HG03342 (cell line): ENCODE data around the gene CSF1R.

Source experiments
- ATAC-seq: cut with Tn5 transposase; IDR thresholded peaks from one replicate; pipeline ENCODE4 v1.9.1; 2021; ENCODE audit warnings: mild to moderate bottlenecking, moderate library complexity; ENCODE audit not compliant: unreplicated experiment

The CSF1R gene

DNA sequence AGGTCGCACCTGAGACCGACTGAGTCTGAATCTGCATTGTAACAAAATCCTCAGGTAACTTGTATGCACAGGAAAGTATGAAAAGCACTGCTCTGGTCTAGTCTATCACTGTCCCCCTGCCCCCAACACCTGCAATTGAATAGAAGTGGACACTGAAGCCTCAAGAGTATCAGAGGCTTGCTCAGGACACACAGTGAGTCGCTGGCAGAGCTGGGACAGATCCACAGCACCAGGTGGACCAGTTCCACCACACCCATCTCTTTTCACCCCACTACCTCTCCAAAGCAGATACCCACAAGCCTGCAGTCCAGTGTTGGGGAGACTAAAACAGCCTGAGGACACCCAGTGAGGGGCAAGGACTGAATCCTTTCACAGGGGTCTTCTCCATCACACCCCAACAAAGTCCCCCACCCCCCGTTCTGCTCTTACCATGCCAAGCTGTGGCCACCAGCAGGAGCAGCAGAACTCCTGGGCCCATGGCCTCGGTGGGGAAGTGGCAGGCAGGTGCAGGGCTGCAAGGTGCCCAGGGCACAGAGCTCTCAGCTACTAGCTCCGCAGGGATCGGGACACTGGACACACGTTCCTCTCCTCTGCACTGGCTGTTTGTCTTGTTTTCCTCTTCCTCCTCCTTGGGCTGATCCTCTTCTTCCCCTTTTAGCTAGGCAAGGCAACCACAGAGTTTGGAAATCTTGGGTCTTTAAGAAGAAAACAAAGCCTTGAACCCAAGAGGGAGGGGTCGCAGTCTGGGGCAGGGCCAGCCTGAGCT lies at the start of gene CSF1R:
TSS of gene CSF1R (minus strand) at position 605 of the 766 bp plus-strand sequence. CDS start at position 478, 127 bp downstream.
- no peak for ATAC-seq

- ATAC-seq: no peak
These were observed 49.4 kb upstream of the CSF1R start for GRCh38 chr5:150135557-150136304.

DNA sequence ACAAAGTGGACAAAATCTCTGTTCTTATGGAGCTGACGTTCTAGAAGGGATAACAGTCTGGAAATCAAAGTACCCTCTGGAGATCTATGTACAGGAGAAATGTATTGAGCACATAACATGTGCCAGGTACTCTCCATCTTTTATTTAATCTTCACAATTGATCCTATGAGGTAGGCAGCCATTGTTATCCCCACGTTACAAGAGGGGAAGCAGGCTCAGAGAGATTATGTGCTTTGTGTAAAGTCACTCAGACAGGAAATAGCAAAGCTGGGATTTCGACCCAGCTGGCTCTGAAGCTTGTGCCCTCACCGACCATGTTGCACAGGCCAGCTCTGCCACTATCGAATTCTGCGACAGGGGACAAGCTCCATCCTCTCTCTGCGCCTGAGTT lies 47.8 kb upstream of the CSF1R start:
- no peak for ATAC-seq

- ATAC-seq: no peak
These were observed 47.3 kb upstream of the CSF1R start for GRCh38 chr5:150133581-150134197.

DNA sequence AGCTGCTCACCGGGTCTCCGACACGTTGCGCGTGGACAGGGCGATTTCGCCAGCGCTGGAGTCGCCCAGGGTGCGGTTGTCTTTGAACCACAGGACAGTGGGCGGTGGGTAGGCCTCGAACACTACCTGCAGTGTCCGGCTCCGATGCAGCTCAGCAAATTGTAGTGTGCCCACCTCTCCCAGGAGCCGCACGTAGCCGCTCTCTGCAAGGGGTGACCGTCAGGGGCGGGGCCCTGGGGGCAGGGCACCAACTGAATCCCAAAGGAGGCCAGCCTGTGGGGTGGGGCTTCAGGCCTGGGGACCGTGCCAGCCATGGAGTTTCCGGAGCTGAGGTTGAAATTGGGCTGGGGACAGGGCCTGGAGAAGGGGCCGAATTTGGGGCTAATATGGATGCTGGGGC lies 46.4 kb upstream of the CSF1R start:
- no peak for ATAC-seq

- no peak for ATAC-seq
These were observed 45.8 kb upstream of the CSF1R start for GRCh38 chr5:150131978-150132694.

- ATAC-seq: no peak
These were observed 45.1 kb upstream of the CSF1R start for GRCh38 chr5:150131461-150131860.

DNA sequence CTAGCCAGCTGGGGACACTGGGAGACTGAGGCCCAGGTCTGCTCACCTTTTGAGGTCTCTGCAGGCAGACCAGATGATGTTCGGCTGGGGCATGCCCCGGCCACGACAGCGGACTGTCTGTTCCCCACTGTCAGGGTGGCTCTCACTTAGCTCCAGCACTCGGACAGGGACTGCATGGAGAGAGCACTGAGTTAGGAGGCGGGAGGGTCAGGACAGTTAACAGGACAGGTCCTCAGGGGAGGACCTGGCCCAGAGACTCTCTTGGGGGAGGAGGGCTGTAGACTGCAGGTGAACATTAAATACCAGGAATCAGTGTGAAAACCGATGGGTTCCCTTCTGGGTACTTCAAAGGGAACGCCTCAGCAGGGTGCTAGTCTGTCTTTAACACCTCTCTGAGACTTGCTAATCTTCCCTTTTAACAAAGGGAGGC lies 44.2 kb upstream of the CSF1R start:
- no peak for ATAC-seq

DNA sequence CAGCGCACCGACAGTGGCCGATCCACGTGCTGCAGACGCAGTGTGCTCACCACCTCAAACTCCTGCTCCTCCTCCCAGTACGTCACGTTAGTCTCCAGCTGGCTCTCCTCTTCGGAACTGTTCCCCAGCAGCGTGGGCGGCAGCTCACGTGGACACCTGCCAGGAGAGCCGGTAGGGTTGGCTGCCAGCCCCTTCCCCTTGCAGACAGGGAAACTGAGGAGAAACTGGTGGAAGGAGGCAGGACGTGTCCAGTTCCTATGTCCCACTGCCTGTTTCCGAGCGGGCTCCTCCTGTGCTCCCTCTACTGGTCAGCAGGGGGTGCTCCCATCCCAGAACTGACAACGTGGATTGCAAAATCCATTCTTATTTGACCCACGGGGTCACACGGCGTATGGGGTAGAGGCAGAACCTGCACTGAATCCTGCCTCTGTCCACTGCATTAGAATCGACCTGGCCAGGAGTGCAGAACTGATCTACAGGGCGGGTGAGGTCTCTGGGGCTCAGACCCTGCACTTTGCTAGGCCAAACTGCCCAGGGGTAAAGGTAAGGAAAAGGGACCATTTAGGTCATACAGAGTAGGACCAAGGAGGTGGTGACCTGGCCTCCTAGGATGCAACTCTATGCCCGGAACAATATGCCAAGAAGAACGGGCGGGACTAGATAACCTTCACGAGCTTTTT lies 43.6 kb upstream of the CSF1R start:
- no peak for ATAC-seq

- ATAC-seq: no peak
These were observed 43.1 kb upstream of the CSF1R start for GRCh38 chr5:150129454-150129812.

DNA sequence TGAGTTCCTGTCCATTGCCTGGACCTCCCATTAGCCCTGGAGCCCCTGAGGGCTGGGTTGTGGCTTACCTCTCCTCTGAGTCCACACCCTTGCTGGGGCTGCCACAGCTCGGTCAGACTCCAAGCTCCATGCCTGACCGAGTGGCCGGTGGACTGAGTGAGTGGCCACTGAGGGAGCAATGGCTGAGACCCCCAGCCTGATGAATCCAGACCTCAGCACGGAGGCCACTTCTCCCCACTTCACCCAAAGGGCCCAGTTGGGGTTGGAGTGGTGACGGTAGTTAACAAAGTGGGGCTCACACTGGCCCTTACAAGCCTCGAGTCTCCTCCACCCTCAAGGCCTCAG lies 40.5 kb upstream of the CSF1R start:
- ATAC-seq: no peak

- ATAC-seq: no peak
These were observed 40.0 kb upstream of the CSF1R start for GRCh38 chr5:150126199-150126920.

GRCh38 chr5:150125334-150125733 lies 39.0 kb upstream of the CSF1R start:
- no peak for ATAC-seq

GRCh38 chr5:150124596-150124995 lies 38.2 kb upstream of the CSF1R start:
- ATAC-seq: no peak

DNA sequence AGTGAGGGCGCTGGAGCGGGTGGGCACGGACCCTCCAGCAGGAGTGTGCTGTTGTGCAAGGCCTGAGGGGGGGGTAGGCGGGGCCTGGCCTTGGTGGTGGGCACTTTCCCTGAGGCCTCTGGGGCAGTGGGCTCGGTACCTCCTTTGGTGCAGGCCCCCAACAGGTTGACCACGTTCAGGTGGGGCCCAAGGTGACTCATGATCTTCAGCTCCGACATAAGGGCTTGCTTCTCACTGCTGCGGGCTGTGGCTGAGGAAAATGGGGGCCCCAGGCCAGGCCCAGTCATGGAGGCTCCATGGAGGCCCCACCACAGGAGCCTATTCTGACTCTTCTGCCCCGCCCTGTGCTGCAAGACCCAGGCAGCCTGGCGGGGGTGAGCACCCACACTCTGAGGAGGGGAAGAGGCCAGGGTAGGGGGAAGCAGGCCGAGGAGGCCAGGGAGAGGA lies 37.8 kb upstream of the CSF1R start:
- ATAC-seq: no peak

- no peak for ATAC-seq
These were observed 37.2 kb upstream of the CSF1R start for GRCh38 chr5:150123542-150123941.

- ATAC-seq: no peak
These were observed 36.5 kb upstream of the CSF1R start for GRCh38 chr5:150122536-150123481.

- peak; percentile 75 for ATAC-seq
These were observed 35.8 kb upstream of the CSF1R start for GRCh38 chr5:150122158-150122510.
